Thoracic aorta (tissue), 2 donors: ENCODE measurements around the gene CIB2. TPM values are rescaled to one million over a fixed set of nuclear protein-coding genes. Genes with fewer than 3 reads are reported as not detected.

Experiments used
- ATAC-seq: fragments of 150-250 bp; one replicate; pipeline ENCODE4 v1.8.0; 2017; ENCODE audit warnings: low read depth; ENCODE audit not compliant: insufficient number of reproducible peaks, low FRiP score
- DNase-seq: peaks from one replicate; pipeline ENCODE4 v3.0.0-alpha.2; 2020; ENCODE audit warnings: low spot score
- H3K27ac ChIP-seq, 2 donors: fragments of 200-600 bp; sonication (generic); 1 replicate in 1 of 2; 2 replicates in 1 of 2; pipeline ENCODE4 v1.5.1; 2016; ENCODE audit warnings: mild to moderate bottlenecking in 2 of 2, moderate library complexity in 2 of 2
- H3K27me3 ChIP-seq: fragments of 200-600 bp; sonication (generic); replicated peaks from 2 replicates; pipeline ENCODE4 v1.6.0; 2016; ENCODE audit warnings: mild to moderate bottlenecking; ENCODE audit not compliant: insufficient read depth
- H3K36me3 ChIP-seq: fragments of 200-600 bp; sonication (generic); one replicate; pipeline ENCODE4 v1.5.1; 2016
- H3K4me1 ChIP-seq, 2 donors: fragments of 200-600 bp; sonication (generic); 1 replicate in 1 of 2; 2 replicates in 1 of 2; pipeline versions ENCODE4 v1.5.1 to v1.6.0; 2016; ENCODE audit warnings: low read depth in 2 of 2, mild to moderate bottlenecking in 1 of 2; ENCODE audit not compliant: control insufficient read depth in 1 of 2
- H3K4me3 ChIP-seq: fragments of 200-600 bp; sonication (generic); 2 replicates; pipeline ENCODE4 v1.5.1; 2016; ENCODE audit warnings: mild to moderate bottlenecking
- H3K9me3 ChIP-seq: fragments of 200-600 bp; sonication (generic); 2 replicates; pipeline ENCODE4 v1.5.1; 2016
- CTCF ChIP-seq: fragments of 200-600 bp; sonication (generic); IDR thresholded peaks from one replicate; pipeline ENCODE4 v1.5.1; 2019; ENCODE audit warnings: antibody characterized with exemption
- total RNA-seq, 2 donors: library from RNA; depleted of rRNA; stranded (reverse); fragments of >200 nt; gene quantifications; one replicate each; pipeline versions ENCODE4 v1.1.0 to v1.2.3, GENCODE V29; 2016

CIB2 gene
- total RNA-seq, 2 donors from 2014 or later: 1.2 to 7.9 TPM

- peak; percentile 93 for ATAC-seq
- Histone ChIP-seq H3K36me3 (no peaks in the 10 kb centered on the region), H3K4me3 (peak within 1 kb of the TSS; percentile 86), H3K27ac (peak within 1 kb of the TSS; percentile 68 to 69), H3K4me1 (peaks cover 6 to 27% of the 10 kb centered on the region in 2 donors), H3K27me3 (no peaks in the 10 kb centered on the region), H3K9me3 (no peaks in the 10 kb centered on the region)
- TF ChIP-seq CTCF: no peak
- DNase-seq: peak; percentile 96
Observed at GRCh38 chr15:78149068-78149804, 18.0 kb upstream of the CIB2 start, which contains the start of gene IDH3A. Gene IDH3A (plus strand): TSS chr15:78149362. CDS start chr15:78149404, 42 bp downstream.

GRCh38 chr15:78148392-78149067 is 17.3 kb upstream of the CIB2 start:
- no peak for TF ChIP-seq CTCF
- Histone ChIP-seq H3K36me3 (no peaks in the 10 kb centered on the region), H3K27me3 (no peaks in the 10 kb centered on the region), H3K27ac (peak overlapping the region; percentile 68 to 69), H3K4me3 (peak overlapping the region; percentile 86), H3K4me1 (peaks cover 6 to 25% of the 10 kb centered on the region in 2 donors), H3K9me3 (no peaks in the 10 kb centered on the region)
- ATAC-seq: peak; percentile 29
- DNase-seq: no peak

- no peak overlapping the region for H3K27ac ChIP-seq
- no peaks in the 10 kb centered on the region for H3K36me3 ChIP-seq
- no peak for TF ChIP-seq CTCF
- H3K9me3 ChIP-seq: no peaks in the 10 kb centered on the region
- H3K27me3 ChIP-seq: no peaks in the 10 kb centered on the region
- DNase-seq (no peak), ATAC-seq (no peak)
- peaks cover 6 to 23% of the 10 kb centered on the region in 2 donors for H3K4me1 ChIP-seq
- no peak overlapping the region for H3K4me3 ChIP-seq
Observed at GRCh38 chr15:78147566-78147965, 16.3 kb upstream of the CIB2 start.

- DNase-seq (no peak), ATAC-seq (no peak)
- H3K4me1 ChIP-seq: peaks cover 6 to 23% of the 10 kb centered on the region in 2 donors
- TF ChIP-seq CTCF: no peak
- H3K27ac ChIP-seq: no peak overlapping the region
- H3K9me3 ChIP-seq: no peaks in the 10 kb centered on the region
- H3K4me3 ChIP-seq: no peak overlapping the region
- H3K36me3 ChIP-seq: no peaks in the 10 kb centered on the region
- no peaks in the 10 kb centered on the region for H3K27me3 ChIP-seq
Observed at GRCh38 chr15:78146425-78147154, 15.3 kb upstream of the CIB2 start.

GRCh38 chr15:78142332-78142731 is 11.1 kb upstream of the CIB2 start:
- H3K36me3 ChIP-seq: no peaks in the 10 kb centered on the region
- no peaks in the 10 kb centered on the region for H3K4me1 ChIP-seq
- no peak overlapping the region for H3K4me3 ChIP-seq
- H3K27me3 ChIP-seq: no peaks in the 10 kb centered on the region
- H3K27ac ChIP-seq: no peak overlapping the region
- H3K9me3 ChIP-seq: no peaks in the 10 kb centered on the region
- DNase-seq: no peak
- TF ChIP-seq CTCF: no peak
- ATAC-seq: no peak
